Prostate gland (tissue), 2 donors: Measurements from ENCODE around the gene C19orf44.

Experiments used
- POLR2A ChIP-seq: fragments of 450-650 bp; IDR thresholded peaks from one replicate; pipeline ENCODE4 v1.6.1; 2016; ENCODE audit warnings: antibody characterized with exemption, mild to moderate bottlenecking
- POLR2AphosphoS5 ChIP-seq: sonication (generic); formaldehyde crosslinking; IDR thresholded peaks from one replicate; pipeline ENCODE4 v1.6.1; 2017; ENCODE audit warnings: antibody characterized with exemption
- TF ChIP-seq, protein P1 (sequence below), 4 experiments: fragments of 200-600 bp in 2 of 4; fragments of 450-650 bp in 2 of 4; sonication (generic) in 2 of 4; IDR thresholded peaks; 1 replicate in 3 of 4; 2 replicates in 1 of 4; pipeline ENCODE4 v1.5.1; 2016 to 2019; ENCODE audit warnings: antibody characterized with exemption in 4 of 4, mild to moderate bottlenecking in 2 of 4, moderate library complexity in 2 of 4

DNA sequence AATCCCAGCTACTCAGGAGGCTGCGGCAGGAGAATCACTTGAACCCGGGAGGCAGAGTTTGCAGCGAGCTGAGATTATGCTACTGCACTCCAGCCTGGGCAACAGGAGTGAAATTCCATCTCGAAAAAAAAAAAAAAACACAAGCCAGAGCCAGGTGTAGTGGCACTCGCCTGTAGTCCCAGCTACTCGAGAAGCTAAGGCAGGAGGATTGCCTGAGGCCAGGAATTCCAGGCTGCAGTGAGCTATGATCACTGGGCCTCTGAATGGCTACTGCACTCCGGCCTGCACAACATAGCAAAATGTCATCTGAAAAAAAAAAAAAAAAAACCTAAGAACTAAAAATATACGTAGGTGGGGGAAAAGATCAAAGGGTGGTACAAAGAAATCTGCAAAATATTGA, 43.9 kb upstream of the C19orf44 start:
- no peak for TF ChIP-seq POLR2AphosphoS5
- TF ChIP-seq, protein P1, sequence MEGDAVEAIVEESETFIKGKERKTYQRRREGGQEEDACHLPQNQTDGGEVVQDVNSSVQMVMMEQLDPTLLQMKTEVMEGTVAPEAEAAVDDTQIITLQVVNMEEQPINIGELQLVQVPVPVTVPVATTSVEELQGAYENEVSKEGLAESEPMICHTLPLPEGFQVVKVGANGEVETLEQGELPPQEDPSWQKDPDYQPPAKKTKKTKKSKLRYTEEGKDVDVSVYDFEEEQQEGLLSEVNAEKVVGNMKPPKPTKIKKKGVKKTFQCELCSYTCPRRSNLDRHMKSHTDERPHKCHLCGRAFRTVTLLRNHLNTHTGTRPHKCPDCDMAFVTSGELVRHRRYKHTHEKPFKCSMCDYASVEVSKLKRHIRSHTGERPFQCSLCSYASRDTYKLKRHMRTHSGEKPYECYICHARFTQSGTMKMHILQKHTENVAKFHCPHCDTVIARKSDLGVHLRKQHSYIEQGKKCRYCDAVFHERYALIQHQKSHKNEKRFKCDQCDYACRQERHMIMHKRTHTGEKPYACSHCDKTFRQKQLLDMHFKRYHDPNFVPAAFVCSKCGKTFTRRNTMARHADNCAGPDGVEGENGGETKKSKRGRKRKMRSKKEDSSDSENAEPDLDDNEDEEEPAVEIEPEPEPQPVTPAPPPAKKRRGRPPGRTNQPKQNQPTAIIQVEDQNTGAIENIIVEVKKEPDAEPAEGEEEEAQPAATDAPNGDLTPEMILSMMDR (IDR thresholded peaks at IDR 0.05), result no peak
- no peak for TF ChIP-seq POLR2A
